Measurements from ENCODE around the gene DAP. TPM values are rescaled to one million over a fixed set of nuclear protein-coding genes. Genes with fewer than 3 reads are reported as not detected.
A peak's percentile ranks its signal among the peaks of the same experiment; 100 is the strongest.

Gene DAP
- total RNA-seq, 2 experiments from 2014 or later = 42.5 to 45.3 TPM

GRCh38 chr5:10761933-10762775 is 1.1 kb upstream of the DAP start:
- H3K9me3 Mint-ChIP-seq = no peaks in the 10 kb centered on the region
- no peak for ATAC-seq
- peaks cover 36% of the 10 kb centered on the region for H3K4me1 Mint-ChIP-seq (ENCODE audit: low read depth)
- ChIA-PET POLR2A (no interaction called here), CTCF (no interaction called here)
- peak overlapping the region; percentile 91 for H3K4me3 Mint-ChIP-seq
- intact Hi-C loops (cut with micrococcal nuclease) = loop anchor here (10.0 kb wide), 1 partner anchor 127 kb away; no protein-coding TSS in a partner anchor
- peaks cover 3% of the 10 kb centered on the region for H3K27me3 Mint-ChIP-seq
- no peak for DNase-seq
- TF ChIP-seq CTCF (IDR thresholded peaks at IDR 0.05) = no peak
- H3K36me3 Mint-ChIP-seq (ENCODE audit: low read depth) = peaks cover 12% of the 10 kb centered on the region
- peak overlapping the region; percentile 75 for H3K27ac Mint-ChIP-seq

- peak overlapping the region; percentile 91 for H3K4me3 Mint-ChIP-seq
- ChIA-PET POLR2A (interaction anchor here (0.6 to 1.3 kb wide), 4 partner anchors 9 to 243 kb away, joined by 3 to 4 read pairs (median 3); no protein-coding TSS in a partner anchor), CTCF (interaction anchor here (0.8 kb wide), 2 partner anchors 103 to 133 kb away, joined by 3 read pairs; no protein-coding TSS in a partner anchor)
- intact Hi-C loops (cut with micrococcal nuclease) = loop anchor here (10.0 kb wide), 1 partner anchor 126 kb away; no protein-coding TSS in a partner anchor
- DNase-seq = no peak
- TF ChIP-seq CTCF (IDR thresholded peaks at IDR 0.05) = no peak
- H3K27me3 Mint-ChIP-seq = no peaks in the 10 kb centered on the region
- H3K27ac Mint-ChIP-seq = no peak overlapping the region
- ATAC-seq = no peak
- no peaks in the 10 kb centered on the region for H3K9me3 Mint-ChIP-seq
- peaks cover 49% of the 10 kb centered on the region for H3K4me1 Mint-ChIP-seq (ENCODE audit: low read depth)
- peaks cover 18% of the 10 kb centered on the region for H3K36me3 Mint-ChIP-seq (ENCODE audit: low read depth)
Measured at GRCh38 chr5:10760921-10761184, 181 bp downstream of the DAP start.

- no peak for TF ChIP-seq CTCF (IDR thresholded peaks at IDR 0.05)
- peaks cover 54% of the 10 kb centered on the region for H3K4me1 Mint-ChIP-seq (ENCODE audit: low read depth)
- DNase-seq = peak; percentile 45
- POLR2A ChIA-PET = interaction anchor here (0.6 to 1.3 kb wide), 4 partner anchors 8 to 242 kb away, joined by 3 to 4 read pairs (median 3); no protein-coding TSS in a partner anchor
- ATAC-seq = peak; percentile 40
- CTCF ChIA-PET = interaction anchor here (0.8 kb wide), 2 partner anchors 104 to 133 kb away, joined by 3 read pairs; no protein-coding TSS in a partner anchor
- H3K9me3 Mint-ChIP-seq = no peaks in the 10 kb centered on the region
- H3K27me3 Mint-ChIP-seq = no peaks in the 10 kb centered on the region
- peak overlapping the region; percentile 84 for H3K27ac Mint-ChIP-seq
- intact Hi-C loops (cut with micrococcal nuclease) = loop anchor here (10.0 kb wide), 1 partner anchor 126 kb away; no protein-coding TSS in a partner anchor
- peak overlapping the region; percentile 91 for H3K4me3 Mint-ChIP-seq
- H3K36me3 Mint-ChIP-seq (ENCODE audit: low read depth) = peaks cover 22% of the 10 kb centered on the region
Measured at GRCh38 chr5:10760096-10760920, 726 bp downstream of the DAP start.

- H3K27ac Mint-ChIP-seq = no peak overlapping the region
- DNase-seq (no peak), ATAC-seq (no peak)
- peak overlapping the region; percentile 56 for H3K4me3 Mint-ChIP-seq
- ChIA-PET CTCF (interaction anchor here (1.1 kb wide), 1 partner anchor 57 kb away, joined by 3 read pairs; no protein-coding TSS in a partner anchor), POLR2A (interaction anchor here (1.1 kb wide), 1 partner anchor 126 kb away, joined by 3 read pairs; no protein-coding TSS in a partner anchor)
- H3K9me3 Mint-ChIP-seq = no peaks in the 10 kb centered on the region
- no peaks in the 10 kb centered on the region for H3K27me3 Mint-ChIP-seq
- TF ChIP-seq CTCF (IDR thresholded peaks at IDR 0.05) = no peak
- intact Hi-C loops (cut with micrococcal nuclease) = no loop called here
- peaks cover 28% of the 10 kb centered on the region for H3K36me3 Mint-ChIP-seq (ENCODE audit: low read depth)
- H3K4me1 Mint-ChIP-seq (ENCODE audit: low read depth) = peaks cover 53% of the 10 kb centered on the region
Measured at GRCh38 chr5:10759111-10759510, 1.9 kb downstream of the DAP start.
